Motor neuron (in vitro differentiated cells): ENCODE data around the gene ANGPTL8. TPM values are rescaled to one million over a fixed set of nuclear protein-coding genes. Genes with fewer than 3 reads are reported as not detected.

Experiments
- ATAC-seq, 8 experiments: fragments of 200-7000 bp; cut with Tn5 transposase; replicated peaks in 6 of 8; 2 replicates each; pipeline ENCODE4 v1.8.0; 2021; ENCODE audit warnings: mild to moderate bottlenecking in 8 of 8, moderate library complexity in 8 of 8
- H3K27ac ChIP-seq, 2 donors: fragments of 250-450 bp; sonication (Bioruptor Pico); 2 replicates each; pipeline ENCODE4 v1.9.0; 2021; ENCODE audit warnings: antibody characterized with exemption in 2 of 2, mild to moderate bottlenecking in 2 of 2, moderate library complexity in 1 of 2
- H3K4me1 ChIP-seq, 2 donors: fragments of 250-450 bp; sonication (Bioruptor Pico); replicated peaks in 1 of 2; 2 replicates each; pipeline ENCODE4 v1.6.1; 2021; ENCODE audit warnings: antibody characterized with exemption in 2 of 2, mild to moderate bottlenecking in 2 of 2, moderate library complexity in 1 of 2
- H3K4me3 ChIP-seq, 5 donors: fragments of 250-450 bp; sonication (Bioruptor Pico); 2 replicates each; pipeline ENCODE4 v1.9.0; 2021; ENCODE audit warnings: antibody characterized with exemption in 5 of 5, mild to moderate bottlenecking in 5 of 5, moderate library complexity in 4 of 5
- WGBS, 10 experiments: fragments of 450-650 bp; shearing (Covaris generic); methylation state at CpG; one replicate each; pipeline ENCODE4 v1.0.0; 2022; 5-methylcytosine and 5-hydroxymethylcytosine counted together
- in situ Hi-C, 9 experiments: fragments of 400-800 bp; cut with MboI; loops; one replicate each; pipeline ENCODE4 v1.15.0; 2021; ENCODE audit warnings: low sequenced_read_pairs in 9 of 9, low pct_unique_long_range_greater_than_20kb in 2 of 9; ENCODE audit not compliant: unreplicated experiment in 9 of 9
- total RNA-seq, 8 experiments: library from RNA; unstranded; fragments of 300-600 nt; gene quantifications; 2 replicates each; pipeline versions ENCODE4 v1.2.3 to v1.2.4, GENCODE V29; 2022

ANGPTL8 gene
- total RNA-seq, 8 experiments from 2014 or later: 0.49 to 0.85 TPM; not detected in 6

- peak in 5 of 8 experiments; percentile 58 to 68 (median 62) for ATAC-seq
- no CpG with 5 or more reads among the region's 18 CpGs for WGBS, 10 experiments
- Histone ChIP-seq H3K4me1 (peaks cover 0 to 4% of the 10 kb centered on the region in 2 donors), H3K27ac (peak overlapping the region in 1 of 2 donors; percentile 62), H3K4me3 (peak overlapping the region; percentile 37 to 60 (median 47))
- in situ Hi-C loops: no loop called here
These were observed 22.1 kb downstream of the ANGPTL8 start for GRCh38 chr19:11261431-11261970.

GRCh38 chr19:11261971-11262839, 22.8 kb downstream of the ANGPTL8 start, which contains the start of gene DOCK6:
Gene DOCK6, minus strand, starts transcription at chr19:11262524. Its CDS starts 84 bp downstream, at chr19:11262440.
- H3K27ac ChIP-seq: peak within 1 kb of the TSS in 1 of 2 donors; percentile 62
- peak; percentile 37 to 60 (median 55) for ATAC-seq
- peak within 1 kb of the TSS; percentile 37 to 60 (median 47) for H3K4me3 ChIP-seq
- WGBS, 10 experiments: no CpG with 5 or more reads among the region's 91 CpGs
- in situ Hi-C loops: no loop called here
- peaks cover 0 to 4% of the 10 kb centered on the region in 2 donors for H3K4me1 ChIP-seq

DNA sequence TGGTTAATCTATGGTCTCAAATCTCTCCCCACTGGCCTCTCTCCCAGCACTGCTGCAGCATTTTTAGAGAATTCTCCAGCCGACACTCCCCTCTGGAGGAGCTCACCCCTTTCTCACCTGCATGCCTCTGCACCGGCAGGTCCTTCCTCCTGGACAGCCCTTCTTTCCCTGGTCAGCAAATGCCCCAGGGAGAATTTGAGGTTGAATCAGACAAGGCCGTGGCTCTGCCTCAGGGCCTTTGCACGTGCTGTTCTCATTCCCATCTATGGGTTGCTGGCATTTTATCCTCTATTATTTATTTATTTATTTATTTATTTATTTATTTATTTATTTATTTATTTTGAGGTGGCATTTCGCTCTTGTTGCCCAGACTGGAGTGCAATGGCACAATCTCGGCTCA, 24.3 kb downstream of the ANGPTL8 start:
- ATAC-seq: no peak
- Histone ChIP-seq H3K4me1 (peaks cover 0 to 4% of the 10 kb centered on the region in 2 donors), H3K27ac (no peak overlapping the region), H3K4me3 (no peak overlapping the region)
- WGBS, 10 experiments: 88 to 100% (median 93%) methylated on average over 3 to 4 of the region's 6 CpGs; no CpG with 5 or more reads in 4 of the 10 experiments
- in situ Hi-C loops: no loop called here

- in situ Hi-C loops: no loop called here
- Histone ChIP-seq H3K4me1 (peaks cover 0 to 9% of the 10 kb centered on the region in 2 donors), H3K27ac (no peak overlapping the region), H3K4me3 (no peak overlapping the region)
- ATAC-seq: peak; percentile 18 to 89 (median 74)
- WGBS, 10 experiments: 37 to 100% (median 89%) methylated on average over 1 to 5 of the region's 19 CpGs; no CpG with 5 or more reads in 2 of the 10 experiments
These were observed 25.2 kb downstream of the ANGPTL8 start for GRCh38 chr19:11264452-11265176.

DNA sequence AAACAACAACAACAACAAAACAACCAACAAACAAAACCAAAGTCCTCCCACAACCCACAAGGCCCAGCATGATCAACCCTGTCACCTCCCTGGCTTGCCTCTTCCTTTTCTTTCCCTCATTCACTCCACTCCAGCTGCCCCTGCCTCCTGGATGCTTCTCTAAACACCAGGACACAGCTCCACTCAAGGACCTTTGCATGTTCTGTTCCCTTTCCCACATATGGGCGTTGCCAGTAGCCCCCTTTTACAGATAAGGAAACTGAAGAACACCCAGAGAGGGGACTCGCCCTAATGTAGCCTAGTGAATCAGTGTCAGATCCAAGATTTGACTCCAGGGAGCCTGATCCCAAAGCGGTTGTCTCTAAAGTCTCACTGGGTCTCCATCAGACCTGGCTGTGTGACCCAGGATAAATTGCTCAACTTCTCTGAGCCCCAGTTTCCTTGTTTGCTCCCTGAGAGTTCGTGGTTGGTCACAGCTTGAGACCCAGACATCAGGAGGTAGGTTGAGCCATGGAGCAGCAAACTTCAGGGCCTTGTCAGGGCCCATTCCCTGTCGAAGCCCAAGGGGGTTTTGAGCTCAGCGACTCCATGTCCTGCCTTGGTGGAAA, 25.9 kb downstream of the ANGPTL8 start:
- H3K4me1 ChIP-seq: peaks cover 0 to 9% of the 10 kb centered on the region in 2 donors
- in situ Hi-C loops: no loop called here
- ATAC-seq: no peak
- no peak overlapping the region for H3K4me3 ChIP-seq
- H3K27ac ChIP-seq: no peak overlapping the region
- 40 to 100% (median 81%) methylated on average over 1 to 4 of the region's 6 CpGs; no CpG with 5 or more reads in 3 of the 10 experiments for WGBS, 10 experiments

DNA sequence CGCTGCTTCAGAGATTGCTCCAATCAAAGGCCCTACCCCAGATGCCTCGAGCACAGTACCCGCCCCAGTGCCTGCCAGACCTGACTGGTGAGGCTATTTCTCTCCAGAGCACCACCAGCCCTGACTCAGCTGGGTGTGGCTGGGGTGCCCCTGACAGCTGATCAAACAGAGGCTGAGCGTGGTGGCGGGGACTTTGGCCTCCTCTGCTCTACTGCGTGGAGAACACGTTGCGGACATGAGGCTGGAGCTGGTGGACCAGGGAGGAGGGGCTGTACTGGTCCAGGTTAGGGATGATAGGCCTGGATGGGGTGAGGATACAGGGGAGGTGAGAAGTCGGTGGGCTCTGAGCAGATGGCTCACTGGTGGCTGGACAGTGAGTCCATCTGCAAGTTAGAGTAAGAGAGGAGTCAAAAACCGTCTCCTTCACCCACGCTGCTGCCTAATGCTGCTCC, 26.4 kb downstream of the ANGPTL8 start:
- Histone ChIP-seq H3K4me3 (no peak overlapping the region), H3K4me1 (peaks cover 0 to 9% of the 10 kb centered on the region in 2 donors), H3K27ac (no peak overlapping the region)
- peak in 4 of 8 experiments; percentile 8 to 47 (median 12) for ATAC-seq
- in situ Hi-C loops: no loop called here
- WGBS, 10 experiments: 40 to 100% (median 83%) methylated on average over 1 to 6 of the region's 11 CpGs; no CpG with 5 or more reads in 4 of the 10 experiments

DNA sequence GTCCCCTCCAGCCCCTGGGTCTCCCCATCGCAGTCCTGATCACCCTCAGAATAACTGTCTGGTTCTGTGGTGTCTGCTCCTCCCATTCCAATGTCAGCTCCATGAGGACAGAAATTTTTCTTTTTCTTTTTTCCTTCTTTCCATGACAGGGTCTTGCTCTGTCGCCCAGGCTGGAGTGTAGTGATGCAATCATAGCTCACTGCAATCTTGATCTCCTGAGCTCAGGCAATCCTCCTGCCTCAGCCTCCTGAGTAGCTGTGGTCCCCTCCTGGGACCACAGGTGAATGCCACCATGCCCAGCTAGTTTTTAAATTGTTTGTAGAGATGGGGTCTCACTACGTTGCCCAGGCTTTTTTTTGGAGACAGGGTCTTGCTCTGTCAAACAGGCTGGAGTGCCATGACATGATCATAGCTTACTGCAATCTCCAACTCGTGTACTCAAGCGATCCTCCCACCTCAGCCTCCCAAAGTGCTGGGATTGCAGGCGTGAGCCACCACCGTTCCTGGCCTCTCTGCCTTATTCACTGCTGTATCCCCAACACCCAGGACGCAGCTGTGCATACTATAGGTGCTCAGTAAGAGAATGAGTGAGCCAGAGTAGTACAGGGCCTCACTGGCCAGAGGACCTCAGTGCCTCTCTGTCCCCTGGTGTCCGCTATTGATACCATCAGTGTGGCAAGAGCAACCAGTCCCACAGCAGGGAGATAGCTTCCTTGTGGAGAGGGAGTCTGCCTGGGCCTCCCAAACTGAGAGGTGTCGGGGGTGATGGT, 28.1 kb downstream of the ANGPTL8 start:
- H3K4me3 ChIP-seq: no peak overlapping the region
- in situ Hi-C loops: no loop called here
- ATAC-seq: no peak
- WGBS, 10 experiments: 66 to 100% (median 80%) methylated on average over 1 to 3 of the region's 10 CpGs; no CpG with 5 or more reads in 4 of the 10 experiments
- no peak overlapping the region for H3K27ac ChIP-seq
- peaks cover 0 to 9% of the 10 kb centered on the region in 2 donors for H3K4me1 ChIP-seq

GRCh38 chr19:11268783-11269267, 29.4 kb downstream of the ANGPTL8 start:
- peak in 1 of 8 experiments; percentile 3 for ATAC-seq
- in situ Hi-C loops: no loop called here
- whole genome bisulfite sequencing, 10 experiments: 17 to 71% (median 33%) methylated on average over 1 to 9 of the region's 10 CpGs; no CpG with 5 or more reads in 3 of the 10 experiments
- Histone ChIP-seq H3K27ac (peak overlapping the region in 1 of 2 donors; percentile 12), H3K4me1 (peaks cover 0 to 9% of the 10 kb centered on the region in 2 donors), H3K4me3 (no peak overlapping the region)

DNA sequence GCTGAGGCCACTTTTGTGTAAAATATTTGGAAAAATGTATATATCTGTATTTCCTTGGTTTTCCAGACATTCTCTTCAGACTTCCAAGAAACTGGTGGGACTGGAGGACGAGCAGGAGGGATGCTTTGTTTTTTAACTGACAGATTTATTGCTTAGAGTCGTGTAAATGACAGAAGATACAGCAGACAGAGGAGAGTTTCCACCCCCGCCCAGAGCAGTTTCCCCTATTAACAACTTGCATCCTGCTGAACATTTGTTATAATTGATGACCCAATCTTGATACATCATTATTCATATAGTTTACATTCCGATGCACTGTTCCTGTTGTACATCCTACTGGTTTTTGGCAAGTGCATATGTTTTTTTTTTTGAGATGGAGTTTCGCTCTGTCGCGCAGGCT, 30.0 kb downstream of the ANGPTL8 start:
- peak overlapping the region in 1 of 2 donors; percentile 12 for H3K27ac ChIP-seq
- no peak overlapping the region for H3K4me3 ChIP-seq
- WGBS, 10 experiments: 0 to 82% (median 45%) methylated on average over 1 to 7 of the region's 7 CpGs; no CpG with 5 or more reads in 2 of the 10 experiments
- peak in 3 of 8 experiments; percentile 4 to 17 (median 4) for ATAC-seq
- in situ Hi-C loops: no loop called here
- peaks cover 0 to 5% of the 10 kb centered on the region in 2 donors for H3K4me1 ChIP-seq

DNA sequence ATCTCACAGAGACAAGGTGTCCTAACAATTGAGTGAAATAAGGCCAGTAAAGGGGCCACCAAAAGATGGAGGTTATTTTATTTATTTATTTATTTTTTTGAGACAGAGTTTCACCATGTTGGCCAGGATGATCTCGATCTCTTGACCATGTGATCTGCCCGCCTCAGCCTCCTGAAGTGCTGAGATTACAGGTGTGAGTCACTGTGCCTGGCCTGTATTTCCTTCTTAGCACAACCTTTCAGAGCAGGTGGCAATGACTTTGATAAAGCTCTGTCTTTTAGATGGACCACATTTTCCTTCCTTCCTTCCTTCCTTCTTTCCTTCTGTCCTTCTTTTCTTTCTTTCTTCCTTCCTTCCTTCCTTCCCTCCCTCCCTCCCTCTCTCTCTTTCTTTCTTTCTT, 33.9 kb downstream of the ANGPTL8 start:
- in situ Hi-C loops: no loop called here
- H3K27ac ChIP-seq: no peak overlapping the region
- WGBS, 10 experiments: 60 to 100% (median 95%) methylated on average over 1 to 2 of the region's 2 CpGs; no CpG with 5 or more reads in 7 of the 10 experiments
- H3K4me3 ChIP-seq: no peak overlapping the region
- peaks cover 0 to 9% of the 10 kb centered on the region in 2 donors for H3K4me1 ChIP-seq
- peak in 1 of 8 experiments; percentile 58 for ATAC-seq

DNA sequence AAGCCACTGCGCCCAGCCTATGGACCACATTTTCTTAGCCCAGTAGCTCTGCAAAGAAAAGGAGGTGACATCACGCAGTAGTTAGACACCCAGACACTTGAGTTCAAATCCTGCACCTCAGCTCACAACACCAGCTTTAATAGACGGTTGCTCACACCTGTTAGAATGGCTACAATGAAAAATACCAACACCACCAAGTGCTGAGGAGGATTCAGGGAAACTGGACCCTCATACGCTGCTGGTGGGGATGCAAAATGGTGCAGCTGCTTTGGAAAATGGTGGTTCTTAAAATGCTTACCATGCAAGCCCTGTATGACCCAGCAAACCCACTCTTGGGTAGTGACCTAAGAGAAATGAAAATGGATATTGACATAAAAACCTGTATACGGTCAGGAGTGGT, 34.6 kb downstream of the ANGPTL8 start:
- 0 to 83% (median 50%) methylated on average over 1 to 5 of the region's 5 CpGs; no CpG with 5 or more reads in 1 of the 10 experiments for WGBS, 10 experiments
- H3K4me1 ChIP-seq: peaks cover 0 to 8% of the 10 kb centered on the region in 2 donors
- ATAC-seq: no peak
- H3K4me3 ChIP-seq: no peak overlapping the region
- H3K27ac ChIP-seq: no peak overlapping the region
- in situ Hi-C loops: no loop called here
